ENCODE measurements around the gene IGFBP3.

The IGFBP3 gene

GRCh38 chr7:45894665-45895062 lies 26.4 kb downstream of the IGFBP3 start:
- DNase-seq, result no peak
- POLR2A ChIA-PET, result no interaction called here
- CTCF ChIA-PET, result interaction anchor here (1.3 kb wide), 1 partner anchor 28 kb away, joined by 3 read pairs; no protein-coding TSS in a partner anchor
- Histone ChIP-seq H3K4me1 (ENCODE audit: control extremely low read depth in 1 of 4, control insufficient read depth in 4 of 4, insufficient read depth in 4 of 4, low read length in 3 of 4) (no peaks in the 10 kb centered on the region), H3K27me3 (replicated peaks in 2 of 5; ENCODE audit: control insufficient read depth in 4 of 5, insufficient read depth in 5 of 5, low read length in 4 of 5) (peaks cover 14 to 38% (median 20%) of the 10 kb centered on the region in 5 experiments), H3K36me3 (ENCODE audit: control insufficient read depth in 4 of 4, insufficient read depth in 4 of 4, low read length in 3 of 4) (no peaks in the 10 kb centered on the region), H3K27ac (ENCODE audit: insufficient read depth in 1 of 2, low read depth in 1 of 2, low read length in 2 of 2, poor library complexity in 1 of 2, severe bottlenecking in 2 of 2) (no peak overlapping the region), H3K4me3 (ENCODE audit: control insufficient read depth in 1 of 7, extremely low read depth in 1 of 7, insufficient read depth in 4 of 7, low read depth in 2 of 7, low read length in 6 of 7) (no peak overlapping the region), H3K9me3 (ENCODE audit: control extremely low read depth in 1 of 5, control insufficient read depth in 4 of 5, insufficient read depth in 2 of 5, low read depth in 1 of 5, low read length in 4 of 5) (no peaks in the 10 kb centered on the region)

GRCh38 chr7:45893996-45894664 lies 26.9 kb downstream of the IGFBP3 start:
- Histone ChIP-seq H3K27ac (ENCODE audit: insufficient read depth in 1 of 2, low read depth in 1 of 2, low read length in 2 of 2, poor library complexity in 1 of 2, severe bottlenecking in 2 of 2) (no peak overlapping the region), H3K27me3 (replicated peaks in 2 of 5; ENCODE audit: control insufficient read depth in 4 of 5, insufficient read depth in 5 of 5, low read length in 4 of 5) (peaks cover 17 to 42% (median 25%) of the 10 kb centered on the region in 5 experiments), H3K4me1 (ENCODE audit: control extremely low read depth in 1 of 4, control insufficient read depth in 4 of 4, insufficient read depth in 4 of 4, low read length in 3 of 4) (peaks cover 0 to under 1% (median under 1%) of the 10 kb centered on the region in 4 experiments), H3K36me3 (ENCODE audit: control insufficient read depth in 4 of 4, insufficient read depth in 4 of 4, low read length in 3 of 4) (no peaks in the 10 kb centered on the region), H3K9me3 (ENCODE audit: control extremely low read depth in 1 of 5, control insufficient read depth in 4 of 5, insufficient read depth in 2 of 5, low read depth in 1 of 5, low read length in 4 of 5) (no peaks in the 10 kb centered on the region), H3K4me3 (ENCODE audit: control insufficient read depth in 1 of 7, extremely low read depth in 1 of 7, insufficient read depth in 4 of 7, low read depth in 2 of 7, low read length in 6 of 7) (no peak overlapping the region)
- ChIA-PET POLR2A (no interaction called here), CTCF (interaction anchor here (1.4 kb wide), 1 partner anchor 459 kb away, joined by 4 read pairs; no protein-coding TSS in a partner anchor)
- WGBS (ENCODE audit: insufficient coverage), result 84% methylated on average over 4 of the region's 4 CpGs
- no peak for DNase-seq

GRCh38 chr7:45893374-45893995 lies 27.6 kb downstream of the IGFBP3 start:
- Histone ChIP-seq H3K27ac (ENCODE audit: insufficient read depth in 1 of 2, low read depth in 1 of 2, low read length in 2 of 2, poor library complexity in 1 of 2, severe bottlenecking in 2 of 2) (no peak overlapping the region), H3K27me3 (replicated peaks in 2 of 5; ENCODE audit: control insufficient read depth in 4 of 5, insufficient read depth in 5 of 5, low read length in 4 of 5) (peaks cover 18 to 48% (median 25%) of the 10 kb centered on the region in 5 experiments), H3K4me1 (ENCODE audit: control extremely low read depth in 1 of 4, control insufficient read depth in 4 of 4, insufficient read depth in 4 of 4, low read length in 3 of 4) (peaks cover 0 to 7% (median 3%) of the 10 kb centered on the region in 4 experiments), H3K36me3 (ENCODE audit: control insufficient read depth in 4 of 4, insufficient read depth in 4 of 4, low read length in 3 of 4) (no peaks in the 10 kb centered on the region), H3K4me3 (ENCODE audit: control insufficient read depth in 1 of 7, extremely low read depth in 1 of 7, insufficient read depth in 4 of 7, low read depth in 2 of 7, low read length in 6 of 7) (no peak overlapping the region), H3K9me3 (ENCODE audit: control extremely low read depth in 1 of 5, control insufficient read depth in 4 of 5, insufficient read depth in 2 of 5, low read depth in 1 of 5, low read length in 4 of 5) (no peaks in the 10 kb centered on the region)
- POLR2A ChIA-PET, result no interaction called here
- CTCF ChIA-PET, result interaction anchor here (1.4 to 1.9 kb wide), 4 partner anchors 9 to 1288 kb away, joined by 4 to 7 read pairs (median 6); no protein-coding TSS in a partner anchor
- no peak for DNase-seq
- 9% methylated on average over 1 of the region's 5 CpGs for WGBS (ENCODE audit: insufficient coverage)

GRCh38 chr7:45892407-45893035 lies 28.6 kb downstream of the IGFBP3 start:
- H3K4me1 ChIP-seq (ENCODE audit: control extremely low read depth in 1 of 4, control insufficient read depth in 4 of 4, insufficient read depth in 4 of 4, low read length in 3 of 4), result peaks cover 0 to 11% (median 5%) of the 10 kb centered on the region in 4 experiments
- no peak for DNase-seq
- H3K27me3 ChIP-seq (replicated peaks in 2 of 5; ENCODE audit: control insufficient read depth in 4 of 5, insufficient read depth in 5 of 5, low read length in 4 of 5), result peaks cover 23 to 58% (median 27%) of the 10 kb centered on the region in 5 experiments
- no peaks in the 10 kb centered on the region for H3K9me3 ChIP-seq (ENCODE audit: control extremely low read depth in 1 of 5, control insufficient read depth in 4 of 5, insufficient read depth in 2 of 5, low read depth in 1 of 5, low read length in 4 of 5)
- H3K4me3 ChIP-seq (ENCODE audit: control insufficient read depth in 1 of 7, extremely low read depth in 1 of 7, insufficient read depth in 4 of 7, low read depth in 2 of 7, low read length in 6 of 7), result no peak overlapping the region
- ChIA-PET POLR2A (no interaction called here), CTCF (interaction anchor here (0.9 to 1.9 kb wide), 5 partner anchors 10 to 1289 kb away, joined by 3 to 7 read pairs (median 5); no protein-coding TSS in a partner anchor)
- no peaks in the 10 kb centered on the region for H3K36me3 ChIP-seq (ENCODE audit: control insufficient read depth in 4 of 4, insufficient read depth in 4 of 4, low read length in 3 of 4)
- 91% methylated on average over 4 of the region's 6 CpGs for WGBS (ENCODE audit: insufficient coverage)
- no peak overlapping the region for H3K27ac ChIP-seq (ENCODE audit: insufficient read depth in 1 of 2, low read depth in 1 of 2, low read length in 2 of 2, poor library complexity in 1 of 2, severe bottlenecking in 2 of 2)

GRCh38 chr7:45891462-45892402 lies 29.3 kb downstream of the IGFBP3 start:
- ChIA-PET POLR2A (no interaction called here), CTCF (interaction anchor here (0.9 to 1.9 kb wide), 9 partner anchors 11 to 1290 kb away, joined by 3 to 7 read pairs (median 5); no protein-coding TSS in a partner anchor)
- H3K36me3 ChIP-seq (ENCODE audit: control insufficient read depth in 4 of 4, insufficient read depth in 4 of 4, low read length in 3 of 4), result no peaks in the 10 kb centered on the region
- WGBS (ENCODE audit: insufficient coverage), result 86% methylated on average over 10 of the region's 10 CpGs
- H3K27ac ChIP-seq (ENCODE audit: insufficient read depth in 1 of 2, low read depth in 1 of 2, low read length in 2 of 2, poor library complexity in 1 of 2, severe bottlenecking in 2 of 2), result no peak overlapping the region
- H3K4me3 ChIP-seq (ENCODE audit: control insufficient read depth in 1 of 7, extremely low read depth in 1 of 7, insufficient read depth in 4 of 7, low read depth in 2 of 7, low read length in 6 of 7), result no peak overlapping the region
- no peak for DNase-seq
- H3K9me3 ChIP-seq (ENCODE audit: control extremely low read depth in 1 of 5, control insufficient read depth in 4 of 5, insufficient read depth in 2 of 5, low read depth in 1 of 5, low read length in 4 of 5), result no peaks in the 10 kb centered on the region
- H3K27me3 ChIP-seq (replicated peaks in 2 of 5; ENCODE audit: control insufficient read depth in 4 of 5, insufficient read depth in 5 of 5, low read length in 4 of 5), result peaks cover 29 to 65% (median 35%) of the 10 kb centered on the region in 5 experiments
- H3K4me1 ChIP-seq (ENCODE audit: control extremely low read depth in 1 of 4, control insufficient read depth in 4 of 4, insufficient read depth in 4 of 4, low read length in 3 of 4), result peaks cover 0 to 11% (median 5%) of the 10 kb centered on the region in 4 experiments

GRCh38 chr7:45890902-45891461 lies 30.1 kb downstream of the IGFBP3 start:
- peak; percentile 32 to 52 (median 35) for DNase-seq
- CTCF ChIA-PET, result interaction anchor here (1.0 to 1.6 kb wide), 5 partner anchors 14 to 1290 kb away, joined by 3 to 7 read pairs (median 4); no protein-coding TSS in a partner anchor
- Histone ChIP-seq H3K27ac (ENCODE audit: insufficient read depth in 1 of 2, low read depth in 1 of 2, low read length in 2 of 2, poor library complexity in 1 of 2, severe bottlenecking in 2 of 2) (no peak overlapping the region), H3K4me3 (ENCODE audit: control insufficient read depth in 1 of 7, extremely low read depth in 1 of 7, insufficient read depth in 4 of 7, low read depth in 2 of 7, low read length in 6 of 7) (no peak overlapping the region), H3K27me3 (replicated peaks in 2 of 5; ENCODE audit: control insufficient read depth in 4 of 5, insufficient read depth in 5 of 5, low read length in 4 of 5) (peaks cover 29 to 73% (median 35%) of the 10 kb centered on the region in 5 experiments), H3K9me3 (ENCODE audit: control extremely low read depth in 1 of 5, control insufficient read depth in 4 of 5, insufficient read depth in 2 of 5, low read depth in 1 of 5, low read length in 4 of 5) (no peaks in the 10 kb centered on the region), H3K4me1 (ENCODE audit: control extremely low read depth in 1 of 4, control insufficient read depth in 4 of 4, insufficient read depth in 4 of 4, low read length in 3 of 4) (peaks cover 0 to 11% (median 5%) of the 10 kb centered on the region in 4 experiments), H3K36me3 (ENCODE audit: control insufficient read depth in 4 of 4, insufficient read depth in 4 of 4, low read length in 3 of 4) (no peaks in the 10 kb centered on the region)
- POLR2A ChIA-PET, result no interaction called here
- WGBS (ENCODE audit: insufficient coverage), result no CpG with 5 or more reads among the region's 6 CpGs
